HG02970 (cell line): ENCODE results near the gene RNASE11.

Experiments
- ATAC-seq: cut with Tn5 transposase; IDR thresholded peaks from one replicate; pipeline ENCODE4 v1.9.1; 2021; ENCODE audit warnings: mild to moderate bottlenecking, moderate library complexity, moderate number of reproducible peaks; ENCODE audit not compliant: unreplicated experiment, low FRiP score

Gene RNASE11

GRCh38 chr14:20546877-20547276 lies 40.9 kb downstream of the RNASE11 start:
- no peak for ATAC-seq

DNA sequence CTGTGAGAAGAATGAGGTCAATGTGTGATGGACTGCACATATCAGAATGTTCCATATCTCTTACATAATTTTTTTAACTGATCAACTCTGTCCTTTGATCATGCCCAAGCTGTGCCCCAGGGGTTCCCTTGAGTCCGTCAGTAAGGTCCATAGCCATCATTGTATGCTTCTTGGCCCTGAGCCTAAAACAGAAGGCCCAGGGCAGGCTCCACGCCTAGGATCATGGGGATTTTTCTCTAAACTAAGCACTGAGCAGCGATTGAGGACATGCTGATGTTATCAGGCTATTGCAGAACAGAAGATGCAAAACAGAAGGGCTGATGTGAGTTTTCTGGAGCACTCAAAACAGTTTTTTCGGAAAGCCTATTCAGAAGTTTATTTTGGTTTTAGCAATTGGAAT lies 47.9 kb downstream of the RNASE11 start:
- ATAC-seq, result no peak
